Natural killer cell (primary cell): Measurements from ENCODE around the gene NMRK2. TPM values are rescaled to one million over a fixed set of nuclear protein-coding genes. Genes with fewer than 3 reads are reported as not detected.
"Not testable (repeated sequence)": the region's sequence is repeated elsewhere in the genome, so short reads cannot be mapped to it uniquely, and the experiment has no call there.

ENCODE experiments used
- ATAC-seq, 3 donors: fragments of 150-1000 bp in 2 of 3; fragments of 200-7000 bp in 1 of 3; cut with Tn5 transposase; 1 replicate in 1 of 3; 2 replicates in 2 of 3; pipeline ENCODE4 v1.10.0; 2021; ENCODE audit warnings: mild to moderate bottlenecking in 2 of 3, moderate library complexity in 2 of 3
- DNase-seq, 2 donors: peaks; one replicate each; pipeline versions ENCODE4 v3.0.0 to v3.0.0-alpha.2; 2013 to 2021; ENCODE audit warnings: mixed read lengths in 1 of 2
- H3K27ac ChIP-seq: one replicate; pipeline ENCODE4 v1.5.1; 2013; ENCODE audit warnings: mild to moderate bottlenecking, low read length
- H3K27me3 ChIP-seq: one replicate; pipeline ENCODE4 v1.6.1; 2013; ENCODE audit warnings: low read length; ENCODE audit not compliant: control insufficient read depth, insufficient read depth
- H3K36me3 ChIP-seq: one replicate; pipeline ENCODE4 v1.6.1; 2013; ENCODE audit warnings: low read length; ENCODE audit not compliant: control insufficient read depth, insufficient read depth
- H3K4me1 ChIP-seq: one replicate; pipeline ENCODE4 v1.6.1; 2013; ENCODE audit warnings: low read length; ENCODE audit not compliant: control insufficient read depth, insufficient read depth
- H3K4me3 ChIP-seq: one replicate; pipeline ENCODE4 v1.5.1; 2013; ENCODE audit warnings: low read length
- H3K9me3 ChIP-seq: one replicate; pipeline ENCODE4 v1.6.1; 2013; ENCODE audit warnings: low read length; ENCODE audit not compliant: control insufficient read depth, insufficient read depth
- H3K27ac Mint-ChIP-seq, 2 donors: one replicate each; pipeline ENCODE4 v1.8.0; 2022; ENCODE audit warnings: mild to moderate bottlenecking in 2 of 2, mixed read lengths in 2 of 2, moderate library complexity in 1 of 2
- H3K27me3 Mint-ChIP-seq, 2 donors: one replicate each; pipeline ENCODE4 v1.8.0; 2022; ENCODE audit warnings: low read depth in 2 of 2, mixed read lengths in 2 of 2
- H3K36me3 Mint-ChIP-seq: one replicate; pipeline ENCODE4 v1.8.0; 2022; ENCODE audit warnings: mixed read lengths
- H3K4me1 Mint-ChIP-seq, 2 donors: one replicate each; pipeline ENCODE4 v1.8.0; 2022; ENCODE audit warnings: mixed read lengths in 2 of 2
- H3K4me3 Mint-ChIP-seq: one replicate; pipeline ENCODE4 v1.8.0; 2022; ENCODE audit warnings: mild to moderate bottlenecking, moderate library complexity, mixed read lengths
- H3K9me3 Mint-ChIP-seq, 2 donors: one replicate each; pipeline ENCODE4 v1.8.0; 2022; ENCODE audit warnings: mixed read lengths in 2 of 2
- CTCF ChIP-seq: fragments of 200-600 bp; IDR thresholded peaks from one replicate; pipeline ENCODE4 v1.8.0; 2022; ENCODE audit warnings: antibody characterized with exemption
- WGBS: methylation state at CpG from one replicate; pipeline ENCODE4 v1.1.7; 2013; ENCODE audit warnings: missing lambda C conversion rate; ENCODE audit not compliant: insufficient coverage; 5-methylcytosine and 5-hydroxymethylcytosine counted together
- intact Hi-C: fragments of 100-400 bp; cut with micrococcal nuclease; formaldehyde crosslinking; loops from one replicate; pipeline ENCODE4 v1.14.2; 2022
- total RNA-seq, 4 donors: library from RNA; stranded (reverse); fragments of 120-200 nt in 1 of 4; gene quantifications; one replicate each; pipeline versions ENCODE4 v1.2.3 to v1.2.4, GENCODE V29; 2013 to 2022

The NMRK2 gene
- total RNA-seq, 3 donors from 2014 or later (not counting 1 experiment from before 2014, with no cell fraction given), result not detected

GRCh38 chr19:3944018-3944721 lies 11.3 kb downstream of the NMRK2 start:
- H3K9me3 ChIP-seq, result no peaks in the 10 kb centered on the region
- DNase-seq (no peak), ATAC-seq (no peak)
- no peak overlapping the region for H3K4me3 ChIP-seq
- H3K4me3 Mint-ChIP-seq, result no peak overlapping the region
- H3K4me1 Mint-ChIP-seq, result peaks cover 5 to 6% of the 10 kb centered on the region in 2 donors
- H3K4me1 ChIP-seq, result peaks cover 5% of the 10 kb centered on the region
- H3K27me3 Mint-ChIP-seq, result no peaks in the 10 kb centered on the region
- no peak for TF ChIP-seq CTCF
- no peaks in the 10 kb centered on the region for H3K27me3 ChIP-seq
- intact Hi-C loops, result no loop called here
- H3K27ac ChIP-seq, result no peak overlapping the region
- no peaks in the 10 kb centered on the region for H3K9me3 Mint-ChIP-seq
- no peaks in the 10 kb centered on the region for H3K36me3 ChIP-seq
- H3K27ac Mint-ChIP-seq, result peak overlapping the region in 1 of 2 donors; percentile 13
- WGBS, result 66% methylated on average over 11 of the region's 11 CpGs
- H3K36me3 Mint-ChIP-seq, result no peaks in the 10 kb centered on the region

- H3K9me3 ChIP-seq, result no peaks in the 10 kb centered on the region
- Mint-ChIP-seq H3K27ac (no peak overlapping the region), H3K36me3 (no peaks in the 10 kb centered on the region), H3K9me3 (no peaks in the 10 kb centered on the region), H3K4me1 (peaks cover 5 to 8% of the 10 kb centered on the region in 2 donors), H3K27me3 (no peaks in the 10 kb centered on the region), H3K4me3 (no peak overlapping the region)
- no peak overlapping the region for H3K4me3 ChIP-seq
- DNase-seq (no peak), ATAC-seq (no peak)
- 73% methylated on average over 2 of the region's 2 CpGs for WGBS
- no peaks in the 10 kb centered on the region for H3K36me3 ChIP-seq
- no peaks in the 10 kb centered on the region for H3K27me3 ChIP-seq
- intact Hi-C loops, result no loop called here
- no peak overlapping the region for H3K27ac ChIP-seq
- no peak for TF ChIP-seq CTCF
- H3K4me1 ChIP-seq, result peaks cover 22% of the 10 kb centered on the region
These were observed 13.0 kb downstream of the NMRK2 start for GRCh38 chr19:3945838-3946237.

GRCh38 chr19:3947316-3947933 lies 14.6 kb downstream of the NMRK2 start:
- DNase-seq, H3K27ac ChIP-seq, H3K9me3 ChIP-seq, H3K9me3 Mint-ChIP-seq, H3K36me3 Mint-ChIP-seq, H3K36me3 ChIP-seq, intact Hi-C loops, H3K27ac Mint-ChIP-seq, ATAC-seq, H3K4me3 Mint-ChIP-seq, H3K27me3 ChIP-seq, H3K27me3 Mint-ChIP-seq, H3K4me3 ChIP-seq: not testable (repeated sequence)
- WGBS, result 94% methylated on average over 15 of the region's 15 CpGs
- H3K4me1 Mint-ChIP-seq, result peaks cover 12 to 14% of the 10 kb centered on the region in 2 donors
- H3K4me1 ChIP-seq, result peaks cover 30% of the 10 kb centered on the region

- H3K9me3 ChIP-seq, result no peaks in the 10 kb centered on the region
- H3K9me3 Mint-ChIP-seq, result no peaks in the 10 kb centered on the region
- ATAC-seq (no peak), DNase-seq (no peak)
- WGBS, result 92% methylated on average over 11 of the region's 11 CpGs
- no peak for TF ChIP-seq CTCF
- H3K4me3 ChIP-seq, result no peak overlapping the region
- H3K4me3 Mint-ChIP-seq, result peak overlapping the region; percentile 28
- H3K36me3 Mint-ChIP-seq, result no peaks in the 10 kb centered on the region
- H3K27ac ChIP-seq, result peak overlapping the region; percentile 15
- peaks cover 28% of the 10 kb centered on the region for H3K4me1 ChIP-seq
- H3K27me3 ChIP-seq, result no peaks in the 10 kb centered on the region
- H3K36me3 ChIP-seq, result no peaks in the 10 kb centered on the region
- H3K27me3 Mint-ChIP-seq, result no peaks in the 10 kb centered on the region
- intact Hi-C loops, result no loop called here
- H3K4me1 Mint-ChIP-seq, result peaks cover 14 to 15% of the 10 kb centered on the region in 2 donors
- peak overlapping the region in 1 of 2 donors; percentile 88 for H3K27ac Mint-ChIP-seq
These were observed 16.4 kb downstream of the NMRK2 start for GRCh38 chr19:3949294-3949693.
